ENCODE measurements around the gene AFF1. TPM values are rescaled to one million over a fixed set of nuclear protein-coding genes. Genes with fewer than 3 reads are reported as not detected.

AFF1 gene
- total RNA-seq, 3 donors from 2014 or later (not counting 1 experiment from before 2014, with no cell fraction given) = 87.9 to 93.4 (median 91.7) TPM

GRCh38 chr4:86961605-86962295, 26.9 kb downstream of the AFF1 start:
- peak in 1 of 2 donors; percentile 33 for DNase-seq

GRCh38 chr4:86963697-86964096, 28.9 kb downstream of the AFF1 start:
- no peak for ATAC-seq
- no peaks in the 10 kb centered on the region for H3K27me3 Mint-ChIP-seq (ENCODE audit: low read depth in 2 of 2)
- TF ChIP-seq, protein P1, sequence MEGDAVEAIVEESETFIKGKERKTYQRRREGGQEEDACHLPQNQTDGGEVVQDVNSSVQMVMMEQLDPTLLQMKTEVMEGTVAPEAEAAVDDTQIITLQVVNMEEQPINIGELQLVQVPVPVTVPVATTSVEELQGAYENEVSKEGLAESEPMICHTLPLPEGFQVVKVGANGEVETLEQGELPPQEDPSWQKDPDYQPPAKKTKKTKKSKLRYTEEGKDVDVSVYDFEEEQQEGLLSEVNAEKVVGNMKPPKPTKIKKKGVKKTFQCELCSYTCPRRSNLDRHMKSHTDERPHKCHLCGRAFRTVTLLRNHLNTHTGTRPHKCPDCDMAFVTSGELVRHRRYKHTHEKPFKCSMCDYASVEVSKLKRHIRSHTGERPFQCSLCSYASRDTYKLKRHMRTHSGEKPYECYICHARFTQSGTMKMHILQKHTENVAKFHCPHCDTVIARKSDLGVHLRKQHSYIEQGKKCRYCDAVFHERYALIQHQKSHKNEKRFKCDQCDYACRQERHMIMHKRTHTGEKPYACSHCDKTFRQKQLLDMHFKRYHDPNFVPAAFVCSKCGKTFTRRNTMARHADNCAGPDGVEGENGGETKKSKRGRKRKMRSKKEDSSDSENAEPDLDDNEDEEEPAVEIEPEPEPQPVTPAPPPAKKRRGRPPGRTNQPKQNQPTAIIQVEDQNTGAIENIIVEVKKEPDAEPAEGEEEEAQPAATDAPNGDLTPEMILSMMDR (IDR thresholded peaks at IDR 0.05) = no peak
- no peaks in the 10 kb centered on the region for H3K9me3 ChIP-seq (ENCODE audit: control insufficient read depth, insufficient read depth, low read length)
- no peak overlapping the region for H3K27ac ChIP-seq (ENCODE audit: low read length)
- peaks cover 15% of the 10 kb centered on the region for H3K4me1 ChIP-seq (ENCODE audit: control insufficient read depth, insufficient read depth, low read length)
- 93% methylated on average over 2 of the region's 2 CpGs for WGBS (ENCODE audit: insufficient coverage)
- H3K9me3 Mint-ChIP-seq = no peaks in the 10 kb centered on the region
- H3K4me1 Mint-ChIP-seq = peaks cover 19 to 25% of the 10 kb centered on the region in 2 donors
- no peak overlapping the region for H3K4me3 ChIP-seq (ENCODE audit: low read length)
- H3K27ac Mint-ChIP-seq = no peak overlapping the region
- H3K36me3 ChIP-seq (ENCODE audit: control insufficient read depth, insufficient read depth, low read length) = no peaks in the 10 kb centered on the region
- intact Hi-C loops (cut with micrococcal nuclease) = no loop called here
- H3K4me3 Mint-ChIP-seq = no peak overlapping the region
- H3K27me3 ChIP-seq (ENCODE audit: control insufficient read depth, insufficient read depth, low read length) = no peaks in the 10 kb centered on the region
- DNase-seq = no peak
- H3K36me3 Mint-ChIP-seq = no peaks in the 10 kb centered on the region

More at GRCh38 chr4:86961605-86962295, 26.9 kb downstream of the AFF1 start:
- H3K4me1 Mint-ChIP-seq = peaks cover 19 to 28% of the 10 kb centered on the region in 2 donors
- no peaks in the 10 kb centered on the region for H3K9me3 Mint-ChIP-seq
- Histone ChIP-seq H3K4me1 (ENCODE audit: control insufficient read depth, insufficient read depth, low read length) (peaks cover 15% of the 10 kb centered on the region), H3K27ac (ENCODE audit: low read length) (peak overlapping the region; percentile 25), H3K4me3 (ENCODE audit: low read length) (no peak overlapping the region), H3K36me3 (ENCODE audit: control insufficient read depth, insufficient read depth, low read length) (no peaks in the 10 kb centered on the region), H3K27me3 (ENCODE audit: control insufficient read depth, insufficient read depth, low read length) (no peaks in the 10 kb centered on the region), H3K9me3 (ENCODE audit: control insufficient read depth, insufficient read depth, low read length) (no peaks in the 10 kb centered on the region)
- no peaks in the 10 kb centered on the region for H3K27me3 Mint-ChIP-seq (ENCODE audit: low read depth in 2 of 2)
- 11% methylated on average over 9 of the region's 9 CpGs for WGBS (ENCODE audit: insufficient coverage)
- H3K36me3 Mint-ChIP-seq = no peaks in the 10 kb centered on the region
- intact Hi-C loops (cut with micrococcal nuclease) = loop anchor here (1.0 to 2.0 kb wide), 2 partner anchors 15 to 22 kb away; no protein-coding TSS in a partner anchor
- peak overlapping the region; percentile 67 to 87 for H3K27ac Mint-ChIP-seq
- TF ChIP-seq, protein P1 (IDR thresholded peaks at IDR 0.05) = no peak
- ATAC-seq = peak; percentile 91 to 99 (median 94)
- peak overlapping the region; percentile 52 for H3K4me3 Mint-ChIP-seq

- intact Hi-C loops (cut with micrococcal nuclease) = no loop called here
- Mint-ChIP-seq H3K36me3 (no peaks in the 10 kb centered on the region), H3K27me3 (ENCODE audit: low read depth in 2 of 2) (no peaks in the 10 kb centered on the region), H3K27ac (no peak overlapping the region), H3K9me3 (no peaks in the 10 kb centered on the region), H3K4me3 (no peak overlapping the region), H3K4me1 (peaks cover 14 to 20% of the 10 kb centered on the region in 2 donors)
- DNase-seq (no peak), ATAC-seq (no peak)
- no peak overlapping the region for H3K4me3 ChIP-seq (ENCODE audit: low read length)
- H3K27me3 ChIP-seq (ENCODE audit: control insufficient read depth, insufficient read depth, low read length) = no peaks in the 10 kb centered on the region
- H3K4me1 ChIP-seq (ENCODE audit: control insufficient read depth, insufficient read depth, low read length) = peaks cover 15% of the 10 kb centered on the region
- 95% methylated on average over 1 of the region's 3 CpGs for WGBS (ENCODE audit: insufficient coverage)
- H3K36me3 ChIP-seq (ENCODE audit: control insufficient read depth, insufficient read depth, low read length) = no peaks in the 10 kb centered on the region
- no peaks in the 10 kb centered on the region for H3K9me3 ChIP-seq (ENCODE audit: control insufficient read depth, insufficient read depth, low read length)
- H3K27ac ChIP-seq (ENCODE audit: low read length) = no peak overlapping the region
- TF ChIP-seq, protein P1 (IDR thresholded peaks at IDR 0.05) = no peak
These were observed 30.5 kb downstream of the AFF1 start for GRCh38 chr4:86965019-86965976.

Measured in natural killer cell (primary cell).